B cell (primary cell): ENCODE results near the gene GRK5. TPM values are rescaled to one million over a fixed set of nuclear protein-coding genes. Genes with fewer than 3 reads are reported as not detected.

ENCODE experiments used
- ATAC-seq: fragments of 200-7000 bp; cut with Tn5 transposase; one replicate; pipeline ENCODE4 v1.10.0; 2021; ENCODE audit warnings: low read depth, mild to moderate bottlenecking, moderate number of reproducible peaks, moderate library complexity
- CTCF ChIA-PET: fragments of 350-600 bp; sonication (Branson Sonifier 250); formaldehyde crosslinking; loops from one replicate; lab custom pipeline; 2021; ENCODE audit warnings: antibody characterized with exemption, inconsistent platforms; lab: Charles Lee
- POLR2A ChIA-PET: fragments of 350-600 bp; sonication (Branson Sonifier 250); formaldehyde crosslinking; loops from one replicate; lab custom pipeline; 2021; ENCODE audit warnings: antibody characterized with exemption; lab: Charles Lee
- DNase-seq: peaks from one replicate; pipeline ENCODE4 v3.0.0; 2013
- H2AFZ ChIP-seq: 2 replicates; pipeline ENCODE4 v1.6.1; 2012; ENCODE audit warnings: mild to moderate bottlenecking, low read depth, low read length; ENCODE audit not compliant: insufficient read depth, poor library complexity, severe bottlenecking
- H3K27ac ChIP-seq, 2 donors: 1 replicate in 1 of 2; 2 replicates in 1 of 2; pipeline ENCODE4 v1.5.1; 2012 to 2013; ENCODE audit warnings: low read length in 2 of 2, mild to moderate bottlenecking in 2 of 2, moderate library complexity in 1 of 2
- H3K27me3 ChIP-seq, 4 experiments: fragments of 200-600 bp in 1 of 4; sonication (generic) in 1 of 4; replicated peaks in 1 of 4; 1 replicate in 2 of 4; 2 replicates in 2 of 4; pipeline versions ENCODE4 v1.6.1 to v1.7.0; 2013 to 2016; ENCODE audit warnings: low read length in 3 of 4, mild to moderate bottlenecking in 2 of 4, mixed read lengths in 1 of 4, moderate library complexity in 1 of 4; ENCODE audit not compliant: insufficient read depth in 4 of 4, control insufficient read depth in 3 of 4; ENCODE audit errors: control extremely low read depth in 1 of 4
- H3K36me3 ChIP-seq, 2 experiments: replicated peaks in 1 of 2; 1 replicate in 1 of 2; 2 replicates in 1 of 2; pipeline versions ENCODE4 v1.6.1 to v1.7.1; 2013; ENCODE audit warnings: low read length in 1 of 2; ENCODE audit not compliant: insufficient read depth in 2 of 2, control insufficient read depth in 1 of 2; ENCODE audit errors: control extremely low read depth in 1 of 2, extremely low read depth in 1 of 2
- H3K4me1 ChIP-seq, 2 donors: fragments of 200-600 bp in 1 of 2; sonication (generic) in 1 of 2; 1 replicate in 1 of 2; 2 replicates in 1 of 2; pipeline versions ENCODE4 v1.5.1 to v1.6.1; 2013 to 2017; ENCODE audit warnings: low read length in 2 of 2; ENCODE audit not compliant: control insufficient read depth in 2 of 2, insufficient read depth in 2 of 2
- H3K4me2 ChIP-seq: replicated peaks from 2 replicates; pipeline ENCODE3; 2012; ENCODE audit warnings: mild to moderate bottlenecking, low read depth, low read length; ENCODE audit not compliant: poor library complexity, severe bottlenecking
- H3K4me3 ChIP-seq, 5 experiments: fragments of 200-600 bp in 1 of 5; sonication (generic) in 1 of 5; 1 replicate in 3 of 5; 2 replicates in 2 of 5; pipeline versions ENCODE4 v1.5.1 to v1.7.0; 2011 to 2016; ENCODE audit warnings: low read length in 4 of 5, mild to moderate bottlenecking in 4 of 5, low read depth in 2 of 5, control low read depth in 1 of 5, moderate library complexity in 1 of 5; ENCODE audit not compliant: insufficient read depth in 1 of 5; ENCODE audit errors: control extremely low read depth in 1 of 5, extremely low read depth in 1 of 5
- H3K79me2 ChIP-seq: fragments of 200-600 bp; sonication (generic); one replicate; pipeline ENCODE4 v1.6.0; 2016; ENCODE audit warnings: low read length; ENCODE audit not compliant: control insufficient read depth, insufficient read depth
- H3K9ac ChIP-seq: fragments of 200-600 bp; sonication (generic); 2 replicates; pipeline ENCODE4 v1.6.1; 2017; ENCODE audit warnings: mild to moderate bottlenecking, low read length, moderate library complexity
- H3K9me3 ChIP-seq, 3 donors: one replicate each; pipeline versions ENCODE4 v1.6.1 to v1.7.1; 2013; ENCODE audit warnings: low read length in 2 of 3; ENCODE audit not compliant: control insufficient read depth in 2 of 3, insufficient read depth in 1 of 3; ENCODE audit errors: control extremely low read depth in 1 of 3
- H4K20me1 ChIP-seq: 2 replicates; pipeline ENCODE4 v1.6.0; 2012; ENCODE audit warnings: mild to moderate bottlenecking, low read length; ENCODE audit not compliant: insufficient read depth, control insufficient read depth, poor library complexity, severe bottlenecking
- H3K27ac Mint-ChIP-seq: one replicate; pipeline ENCODE4 v1.8.0; 2021; ENCODE audit warnings: mixed read lengths
- H3K27me3 Mint-ChIP-seq: one replicate; pipeline ENCODE4 v1.8.0; 2021; ENCODE audit warnings: mixed read lengths
- H3K4me1 Mint-ChIP-seq: one replicate; pipeline ENCODE4 v1.8.0; 2021; ENCODE audit warnings: mixed read lengths
- H3K4me3 Mint-ChIP-seq: one replicate; pipeline ENCODE4 v1.8.0; 2021; ENCODE audit warnings: mixed read lengths
- H3K9me3 Mint-ChIP-seq: one replicate; pipeline ENCODE4 v1.8.0; 2022; ENCODE audit warnings: mixed read lengths; ENCODE audit not compliant: insufficient read depth
- EZH2 ChIP-seq: IDR thresholded peaks from 2 replicates; pipeline ENCODE4 v1.6.1; 2012; ENCODE audit warnings: borderline replicate concordance, low read depth, mild to moderate bottlenecking, moderate library complexity, low read length; ENCODE audit not compliant: insufficient read depth, poor library complexity, severe bottlenecking
- WGBS: methylation state at CpG from one replicate; pipeline ENCODE4 v1.1.5; 2013; ENCODE audit warnings: missing lambda C conversion rate; ENCODE audit not compliant: insufficient coverage; 5-methylcytosine and 5-hydroxymethylcytosine counted together
- intact Hi-C: fragments of 100-400 bp; cut with micrococcal nuclease; formaldehyde crosslinking; loops from one replicate; pipeline ENCODE4 v1.10.0; 2022
- polyA plus RNA-seq: library from polyadenylated mRNA; depleted of rRNA; stranded (reverse); fragments of >200 nt; gene quantifications from 2 replicates; pipeline ENCODE4 v1.2.3, GENCODE V29; 2012
- total RNA-seq, 2 donors: library from RNA; stranded (reverse); fragments of 120-200 nt in 1 of 2; gene quantifications; 1 replicate in 1 of 2; 2 replicates in 1 of 2; pipeline versions ENCODE4 v1.2.3 to v1.2.4, GENCODE V29; 2013 to 2022
- TF ChIP-seq, protein P1 (sequence below): fragments of 200-600 bp; IDR thresholded peaks from one replicate; pipeline ENCODE4 v1.8.0; 2022; ENCODE audit warnings: antibody characterized with exemption, mild to moderate bottlenecking

The GRK5 gene
- total and polyA plus RNA-seq, 2 donors (not counting 1 experiment from before 2014, with no cell fraction given), result 21.9 to 54.8 TPM

DNA sequence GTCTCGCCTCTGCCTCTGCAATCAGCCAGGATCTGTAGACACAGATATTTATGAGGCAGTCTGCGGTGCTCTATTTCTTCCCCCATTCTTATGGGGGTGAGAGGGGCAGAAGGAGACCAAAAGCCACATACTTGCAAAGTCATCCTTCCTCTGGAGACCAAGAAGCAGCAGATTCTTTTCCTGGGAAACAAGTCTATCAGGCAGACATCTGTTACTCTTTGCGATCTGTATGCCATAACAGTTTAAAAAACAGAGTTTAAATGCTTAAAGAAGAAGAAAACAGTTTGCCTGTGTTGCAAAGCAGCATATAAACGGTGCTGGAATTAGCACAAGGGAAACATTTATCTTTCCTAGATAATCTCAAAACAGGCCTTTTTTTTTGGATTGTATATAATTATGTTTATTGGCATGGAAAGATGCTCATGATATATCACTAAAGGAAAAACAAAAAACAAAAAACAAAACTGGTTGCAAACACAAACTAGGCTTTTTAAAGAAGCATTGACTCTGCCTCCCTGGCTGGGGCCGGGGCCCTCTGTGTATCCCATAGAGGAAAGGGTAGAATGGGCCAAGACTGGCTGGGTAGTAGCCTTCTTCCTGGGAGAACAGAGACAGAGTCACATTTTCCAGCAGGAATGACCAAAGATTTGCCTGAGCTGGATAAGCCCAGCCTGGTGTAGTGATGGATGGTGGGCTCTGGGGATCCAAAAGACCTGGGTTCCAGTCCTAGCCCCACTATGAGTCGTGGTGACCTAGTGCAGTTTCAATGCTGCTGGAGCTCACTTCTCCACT is 284.8 kb downstream of the GRK5 start:
- no peak overlapping the region for H3K4me3 Mint-ChIP-seq

DNA sequence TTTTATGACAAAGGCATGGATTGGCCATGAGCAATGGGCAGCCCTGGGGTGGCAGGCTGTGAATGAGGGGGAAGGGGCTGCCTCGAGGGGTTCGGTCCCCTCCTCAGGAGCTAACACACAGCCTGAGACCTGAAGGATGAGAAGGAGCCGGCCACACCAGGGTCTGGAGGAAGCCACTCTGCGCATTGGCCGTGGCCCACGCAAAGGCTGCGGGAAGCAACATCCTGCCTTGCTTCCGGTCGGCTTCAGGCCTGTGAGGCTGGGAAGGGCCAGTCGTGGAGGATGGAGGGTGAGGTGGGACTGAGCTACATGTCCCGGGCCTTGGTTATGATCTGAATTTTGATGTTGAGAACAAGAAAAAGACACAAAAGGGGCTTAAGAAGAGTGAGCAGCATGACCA is 285.8 kb downstream of the GRK5 start:
- H3K9me3 ChIP-seq, result no peaks in the 10 kb centered on the region
- no peaks in the 10 kb centered on the region for H3K27me3 ChIP-seq
- H3K4me1 Mint-ChIP-seq, result peaks cover 20% of the 10 kb centered on the region
- ATAC-seq, result no peak
- H3K9me3 Mint-ChIP-seq, result no peaks in the 10 kb centered on the region
- no peak overlapping the region for H3K27ac ChIP-seq
- H3K27me3 Mint-ChIP-seq, result no peaks in the 10 kb centered on the region
- no peak overlapping the region for H3K4me2 ChIP-seq
- H3K27ac Mint-ChIP-seq, result no peak overlapping the region
- no peak overlapping the region for H3K4me3 ChIP-seq
- peaks cover 7 to 12% of the 10 kb centered on the region in 2 donors for H3K4me1 ChIP-seq
- no peak overlapping the region for H3K9ac ChIP-seq
- WGBS, result 50% methylated on average over 11 of the region's 11 CpGs
- no peaks in the 10 kb centered on the region for H4K20me1 ChIP-seq
- H3K4me3 Mint-ChIP-seq, result no peak overlapping the region
- DNase-seq, result no peak
- H3K36me3 ChIP-seq, result no peaks in the 10 kb centered on the region
- no peak for TF ChIP-seq EZH2
- TF ChIP-seq, protein P1, sequence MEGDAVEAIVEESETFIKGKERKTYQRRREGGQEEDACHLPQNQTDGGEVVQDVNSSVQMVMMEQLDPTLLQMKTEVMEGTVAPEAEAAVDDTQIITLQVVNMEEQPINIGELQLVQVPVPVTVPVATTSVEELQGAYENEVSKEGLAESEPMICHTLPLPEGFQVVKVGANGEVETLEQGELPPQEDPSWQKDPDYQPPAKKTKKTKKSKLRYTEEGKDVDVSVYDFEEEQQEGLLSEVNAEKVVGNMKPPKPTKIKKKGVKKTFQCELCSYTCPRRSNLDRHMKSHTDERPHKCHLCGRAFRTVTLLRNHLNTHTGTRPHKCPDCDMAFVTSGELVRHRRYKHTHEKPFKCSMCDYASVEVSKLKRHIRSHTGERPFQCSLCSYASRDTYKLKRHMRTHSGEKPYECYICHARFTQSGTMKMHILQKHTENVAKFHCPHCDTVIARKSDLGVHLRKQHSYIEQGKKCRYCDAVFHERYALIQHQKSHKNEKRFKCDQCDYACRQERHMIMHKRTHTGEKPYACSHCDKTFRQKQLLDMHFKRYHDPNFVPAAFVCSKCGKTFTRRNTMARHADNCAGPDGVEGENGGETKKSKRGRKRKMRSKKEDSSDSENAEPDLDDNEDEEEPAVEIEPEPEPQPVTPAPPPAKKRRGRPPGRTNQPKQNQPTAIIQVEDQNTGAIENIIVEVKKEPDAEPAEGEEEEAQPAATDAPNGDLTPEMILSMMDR, result no peak
- POLR2A ChIA-PET, result no interaction called here
- intact Hi-C loops, result no loop called here
- CTCF ChIA-PET, result interaction anchor here (1.0 to 1.1 kb wide), 2 partner anchors 14 to 77 kb away, joined by 3 to 4 read pairs; no protein-coding TSS in a partner anchor
- H2AFZ ChIP-seq, result no peak overlapping the region
- no peaks in the 10 kb centered on the region for H3K79me2 ChIP-seq

More for the DNA sequence above, 284.8 kb downstream of the GRK5 start:
- H3K9me3 ChIP-seq, result no peaks in the 10 kb centered on the region
- H3K4me3 ChIP-seq, result no peak overlapping the region
- H2AFZ ChIP-seq, result no peak overlapping the region
- H3K27me3 ChIP-seq, result no peaks in the 10 kb centered on the region
- intact Hi-C loops, result no loop called here
- TF ChIP-seq EZH2, result no peak
- TF ChIP-seq, protein P1, result no peak
- H3K27ac ChIP-seq, result no peak overlapping the region
- no peaks in the 10 kb centered on the region for H4K20me1 ChIP-seq
- ATAC-seq, result no peak
- Mint-ChIP-seq H3K9me3 (no peaks in the 10 kb centered on the region), H3K4me1 (peaks cover 20% of the 10 kb centered on the region), H3K27me3 (no peaks in the 10 kb centered on the region), H3K27ac (no peak overlapping the region)
- DNase-seq, result no peak
- ChIA-PET POLR2A (no interaction called here), CTCF (interaction anchor here (1.1 to 5.8 kb wide), 3 partner anchors 13 to 293 kb away, joined by 4 to 70 read pairs (median 49); partner anchors contain the start of gene GRK5)
- H3K36me3 ChIP-seq, result no peaks in the 10 kb centered on the region
- H3K4me1 ChIP-seq, result peaks cover 7 to 12% of the 10 kb centered on the region in 2 donors
- WGBS, result 71% methylated on average over 3 of the region's 6 CpGs
- H3K4me2 ChIP-seq, result no peak overlapping the region
- H3K9ac ChIP-seq, result no peak overlapping the region
- H3K79me2 ChIP-seq, result no peaks in the 10 kb centered on the region
